ENCODE data around the gene ZKSCAN1. TPM values are rescaled to one million over a fixed set of nuclear protein-coding genes. Genes with fewer than 3 reads are reported as not detected.

Gene ZKSCAN1
- total and polyA plus RNA-seq, 2 experiments from 2014 or later: 11.8 to 19.4 TPM

- no peak for TF ChIP-seq REST (IDR thresholded peaks at IDR 0.05; ENCODE audit: unreplicated experiment)
- TF ChIP-seq ZNF331 (CRISPR knock-in tag; IDR thresholded peaks at IDR 0.05; ENCODE audit: low read depth): no peak
Observed at GRCh38 chr7:100071018-100071723, 55.8 kb downstream of the ZKSCAN1 start (continued).

GRCh38 chr7:100072462-100072861 lies 57.1 kb downstream of the ZKSCAN1 start:
- Histone ChIP-seq H3K27ac (ENCODE audit: low read depth) (no peak overlapping the region), H4K20me1 (replicated peaks; ENCODE audit: insufficient read depth) (peaks cover 3% of the 10 kb centered on the region; the same call in 1 of the 2 replicates), H3K36me3 (ENCODE audit: insufficient read depth) (peaks cover 83% of the 10 kb centered on the region), H3K27me3 (ENCODE audit: insufficient read depth) (0 out of 2 replicates have a peak, but pooled peaks cover 5% of the 10 kb centered on the region), H3K9me2 (ENCODE audit: insufficient read depth) (no peaks in the 10 kb centered on the region), H3K4me3 (no peak overlapping the region), H3K79me2 (replicated peaks; ENCODE audit: insufficient read depth) (peaks cover 33% of the 10 kb centered on the region), H3K4me2 (no peak overlapping the region), H3K4me1 (ENCODE audit: insufficient read depth) (no peaks in the 10 kb centered on the region), H3F3A (replicated peaks; ENCODE audit: low read depth) (peaks cover 51% of the 10 kb centered on the region), H2AFZ (no peak overlapping the region)
- no peak for DNase-seq (ENCODE audit: low spot score)
- H3K4me1 Mint-ChIP-seq: no peaks in the 10 kb centered on the region
- no peak overlapping the region for H3K27ac Mint-ChIP-seq
- ATAC-seq: no peak
- peaks cover 89% of the 10 kb centered on the region for H3K9me3 Mint-ChIP-seq
- no peak overlapping the region for H3K4me3 Mint-ChIP-seq
- peaks cover 100% of the 10 kb centered on the region for H3K36me3 Mint-ChIP-seq (ENCODE audit: low read depth)
- H3K27me3 Mint-ChIP-seq (ENCODE audit: insufficient read depth, low read depth, poor library complexity): peaks cover 28% of the 10 kb centered on the region
- TF ChIP-seq CTCF (conservative IDR thresholded peaks at IDR 0.05; ENCODE audit: low read depth in 2 of 2) (no peak), CREB1 (CRISPR knock-in tag; IDR thresholded peaks at IDR 0.05; ENCODE audit: low read depth) (no peak), STAT1 (IDR thresholded peaks at IDR 0.05; ENCODE audit: unreplicated experiment) (no peak), ZNF114 (CRISPR knock-in tag; IDR thresholded peaks at IDR 0.05) (no peak), REST (IDR thresholded peaks at IDR 0.05; ENCODE audit: unreplicated experiment) (no peak), POLR2AphosphoS5 (IDR thresholded peaks at IDR 0.05; ENCODE audit: low read depth) (no peak), EZH2 (IDR thresholded peaks at IDR 0.05; ENCODE audit: low read depth, unreplicated experiment) (no peak), JUNB (IDR thresholded peaks at IDR 0.05; ENCODE audit: unreplicated experiment) (no peak), ZNF331 (CRISPR knock-in tag; IDR thresholded peaks at IDR 0.05; ENCODE audit: low read depth) (no peak), NANOG (IDR thresholded peaks at IDR 0.05; ENCODE audit: borderline replicate concordance) (no peak), ETS1 (IDR thresholded peaks at IDR 0.05) (no peak)

Measured in GM23338 (cell line).